GM19463 (cell line): ENCODE results near the gene LAD1.

Experiments
- ATAC-seq: cut with Tn5 transposase; IDR thresholded peaks from one replicate; pipeline ENCODE4 v1.9.1; 2021; ENCODE audit warnings: mild to moderate bottlenecking, moderate library complexity; ENCODE audit not compliant: unreplicated experiment

LAD1 gene, protein sequence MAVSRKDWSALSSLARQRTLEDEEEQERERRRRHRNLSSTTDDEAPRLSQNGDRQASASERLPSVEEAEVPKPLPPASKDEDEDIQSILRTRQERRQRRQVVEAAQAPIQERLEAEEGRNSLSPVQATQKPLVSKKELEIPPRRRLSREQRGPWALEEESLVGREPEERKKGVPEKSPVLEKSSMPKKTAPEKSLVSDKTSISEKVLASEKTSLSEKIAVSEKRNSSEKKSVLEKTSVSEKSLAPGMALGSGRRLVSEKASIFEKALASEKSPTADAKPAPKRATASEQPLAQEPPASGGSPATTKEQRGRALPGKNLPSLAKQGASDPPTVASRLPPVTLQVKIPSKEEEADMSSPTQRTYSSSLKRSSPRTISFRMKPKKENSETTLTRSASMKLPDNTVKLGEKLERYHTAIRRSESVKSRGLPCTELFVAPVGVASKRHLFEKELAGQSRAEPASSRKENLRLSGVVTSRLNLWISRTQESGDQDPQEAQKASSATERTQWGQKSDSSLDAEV

DNA sequence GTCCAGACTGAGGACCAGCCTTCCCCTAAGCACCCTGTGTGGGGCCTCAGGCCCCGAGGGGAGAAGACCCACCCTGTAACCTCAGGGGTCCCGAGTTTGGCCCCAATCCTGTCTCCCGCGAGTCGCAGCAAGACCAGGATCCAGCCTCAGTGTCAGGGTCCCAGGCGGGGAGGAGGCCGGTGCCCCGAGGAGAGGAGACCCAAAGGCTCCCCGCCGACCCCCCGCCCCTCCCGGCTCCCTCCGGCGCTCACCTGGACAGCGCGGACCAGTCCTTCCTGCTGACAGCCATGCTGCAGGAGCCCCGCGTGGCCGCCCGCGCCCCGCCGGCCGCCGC is at the start of gene LAD1:
LAD1 (minus strand) TSS at position 307 of the 334 bp plus-strand sequence; CDS start at position 289, 18 bp downstream.
- ATAC-seq: no peak

GRCh38 chr1:201447903-201448871 is 49.1 kb upstream of the LAD1 start:
- ATAC-seq: peak; percentile 87

DNA sequence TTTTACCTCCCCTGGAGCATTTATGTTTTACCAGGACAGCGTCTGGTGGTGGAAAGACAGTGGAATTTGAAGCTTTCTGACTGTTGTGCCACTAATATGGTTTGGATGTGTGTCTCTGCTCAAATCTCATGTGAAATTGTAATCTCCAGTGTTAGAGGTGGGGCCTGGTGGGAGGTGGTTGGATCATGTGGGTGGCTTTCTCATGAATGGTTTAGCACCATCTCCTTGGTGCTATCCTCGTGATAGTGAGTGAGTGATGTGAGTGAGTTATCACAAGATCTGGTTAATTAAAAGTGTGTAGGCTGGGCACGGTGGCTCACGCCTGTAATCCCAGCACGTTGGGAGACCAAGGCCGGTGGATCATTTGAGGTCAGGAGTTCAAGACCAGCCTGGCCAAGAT is 46.2 kb upstream of the LAD1 start:
- ATAC-seq: no peak

- no peak for ATAC-seq
Observed at GRCh38 chr1:201444792-201445191, 45.7 kb upstream of the LAD1 start.

DNA sequence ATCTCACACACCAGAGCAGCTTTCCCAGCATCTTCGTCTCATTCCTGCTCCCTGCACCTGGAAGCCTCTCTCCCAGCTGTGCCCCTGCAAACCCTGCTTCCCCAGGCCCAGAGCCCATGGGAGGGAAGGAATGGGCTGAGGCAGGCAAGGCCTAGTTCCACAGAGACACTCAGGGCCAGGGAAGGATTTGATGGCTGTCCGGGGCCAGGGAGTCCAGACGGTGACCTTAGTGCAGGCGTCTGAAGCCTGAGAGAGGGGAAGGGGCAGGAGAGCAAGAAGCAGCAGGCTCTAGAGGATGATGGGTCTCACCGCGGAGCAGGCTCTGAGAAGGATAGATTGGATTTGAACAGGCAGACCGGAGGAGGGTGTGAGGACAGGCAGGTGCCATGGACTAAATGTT is 44.6 kb upstream of the LAD1 start:
- no peak for ATAC-seq

DNA sequence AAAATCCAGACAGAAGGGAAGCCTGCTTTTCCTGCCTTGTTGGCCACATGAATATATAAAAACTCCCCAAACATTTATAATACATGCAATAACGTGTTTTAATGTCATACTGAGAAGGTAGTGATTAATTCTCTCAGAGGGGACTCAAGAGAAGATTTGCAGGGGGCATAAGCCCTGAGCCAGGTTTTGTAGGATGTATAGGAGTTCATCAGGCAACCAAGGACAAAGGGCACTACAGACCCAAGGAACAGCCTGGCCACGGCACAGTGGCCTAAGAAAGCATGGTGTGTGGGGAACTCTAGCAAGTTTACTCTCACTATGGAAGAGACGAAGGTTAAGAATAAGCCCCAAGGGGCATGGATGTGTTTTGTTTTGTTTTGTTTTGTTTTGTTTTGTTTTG is 37.8 kb upstream of the LAD1 start:
- no peak for ATAC-seq

DNA sequence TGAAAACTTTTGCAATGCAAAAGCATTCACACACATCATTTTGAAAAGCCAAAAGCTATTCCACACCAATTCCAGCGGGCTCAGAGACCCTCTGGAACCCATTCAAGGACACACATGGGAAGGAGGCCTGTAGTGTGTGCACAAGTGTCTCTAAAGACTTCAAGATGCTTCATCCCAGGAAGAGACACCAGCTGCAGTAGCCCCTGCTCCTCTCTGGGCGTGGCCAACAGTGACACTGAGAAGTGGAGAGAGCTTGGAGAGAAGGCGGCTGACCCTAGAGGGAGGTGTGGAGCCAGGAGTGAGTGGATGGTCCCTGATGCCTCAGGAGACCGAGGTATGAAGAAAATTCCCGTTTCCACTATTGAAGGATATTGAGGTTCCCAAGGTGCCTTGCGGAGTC is 37.3 kb upstream of the LAD1 start:
- ATAC-seq: no peak

GRCh38 chr1:201434266-201434665 is 35.1 kb upstream of the LAD1 start:
- ATAC-seq: no peak

DNA sequence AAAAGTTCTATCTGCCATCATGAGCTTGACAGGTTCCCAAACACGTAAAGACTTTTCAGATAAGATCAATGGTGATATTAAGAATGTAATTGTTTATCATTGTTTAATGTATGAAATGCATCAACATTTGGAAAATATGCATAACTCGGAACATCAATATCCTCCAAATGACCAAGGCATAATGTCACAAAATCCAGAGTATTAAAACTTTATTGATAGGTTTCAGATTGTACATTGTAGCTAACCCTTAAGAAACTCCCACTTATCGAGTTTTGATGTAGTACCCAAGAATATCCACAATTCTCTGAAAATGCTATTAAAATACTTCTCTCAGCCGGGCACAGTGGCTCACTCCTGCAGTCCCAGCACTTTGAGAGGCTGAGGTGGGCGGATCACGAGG is 34.5 kb upstream of the LAD1 start:
- no peak for ATAC-seq

DNA sequence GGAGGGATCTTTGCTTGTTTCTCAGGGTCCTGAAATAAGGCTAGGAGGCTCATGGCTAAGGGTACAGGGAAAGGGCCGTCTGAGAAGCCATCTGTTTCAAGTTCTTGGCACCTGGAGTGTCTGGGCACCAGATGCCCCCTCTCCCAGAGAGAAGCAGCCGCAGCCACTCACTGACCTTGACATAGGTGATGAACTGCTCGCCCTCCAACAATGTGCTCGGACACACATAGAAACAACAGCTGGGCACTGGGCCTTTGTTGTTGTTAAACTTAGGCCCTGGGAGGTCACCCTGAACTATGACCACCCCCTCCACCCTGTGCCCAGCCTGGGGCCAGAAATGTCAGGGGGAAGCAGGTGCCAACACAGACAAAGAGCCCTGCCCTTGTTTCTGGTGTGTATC is 31.7 kb upstream of the LAD1 start:
- no peak for ATAC-seq

DNA sequence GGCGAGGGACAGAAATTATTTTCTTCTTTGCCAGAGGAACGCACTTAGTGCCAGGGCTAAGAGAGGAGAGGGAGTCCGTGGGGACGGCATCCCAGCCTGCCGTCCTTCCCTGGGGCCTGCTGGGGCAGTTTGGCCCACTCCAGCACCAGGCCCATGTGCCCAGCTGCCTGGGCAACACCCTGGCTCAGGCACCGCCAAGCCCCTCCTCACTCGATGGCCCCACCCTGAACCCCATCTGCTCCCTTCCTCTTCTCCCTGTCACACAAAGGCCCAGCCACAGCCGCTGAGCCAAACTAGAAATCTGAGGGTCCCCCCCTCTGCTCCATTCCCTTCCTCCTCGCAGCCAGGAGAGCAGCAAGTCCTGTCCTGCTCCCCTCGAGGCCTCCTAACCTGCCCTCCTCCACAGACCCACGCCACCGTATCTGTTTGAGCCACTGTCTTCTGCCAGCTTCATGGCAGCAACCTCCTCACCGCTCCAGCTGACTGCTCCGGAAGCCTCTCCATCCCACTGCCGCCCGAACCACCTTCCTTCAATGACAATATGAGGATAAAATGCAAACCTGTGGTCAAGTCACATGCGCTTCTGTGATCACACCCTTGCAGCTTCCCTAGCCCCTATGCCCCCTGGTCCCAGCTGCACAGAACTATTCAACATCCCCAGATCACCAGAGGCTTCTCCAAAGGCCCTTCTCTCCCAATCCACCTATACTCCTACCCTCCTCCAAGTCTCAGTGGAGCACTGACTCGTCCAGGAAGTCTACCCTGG is 30.8 kb upstream of the LAD1 start:
- no peak for ATAC-seq

- ATAC-seq: no peak
Observed at GRCh38 chr1:201427963-201428362, 28.8 kb upstream of the LAD1 start.

DNA sequence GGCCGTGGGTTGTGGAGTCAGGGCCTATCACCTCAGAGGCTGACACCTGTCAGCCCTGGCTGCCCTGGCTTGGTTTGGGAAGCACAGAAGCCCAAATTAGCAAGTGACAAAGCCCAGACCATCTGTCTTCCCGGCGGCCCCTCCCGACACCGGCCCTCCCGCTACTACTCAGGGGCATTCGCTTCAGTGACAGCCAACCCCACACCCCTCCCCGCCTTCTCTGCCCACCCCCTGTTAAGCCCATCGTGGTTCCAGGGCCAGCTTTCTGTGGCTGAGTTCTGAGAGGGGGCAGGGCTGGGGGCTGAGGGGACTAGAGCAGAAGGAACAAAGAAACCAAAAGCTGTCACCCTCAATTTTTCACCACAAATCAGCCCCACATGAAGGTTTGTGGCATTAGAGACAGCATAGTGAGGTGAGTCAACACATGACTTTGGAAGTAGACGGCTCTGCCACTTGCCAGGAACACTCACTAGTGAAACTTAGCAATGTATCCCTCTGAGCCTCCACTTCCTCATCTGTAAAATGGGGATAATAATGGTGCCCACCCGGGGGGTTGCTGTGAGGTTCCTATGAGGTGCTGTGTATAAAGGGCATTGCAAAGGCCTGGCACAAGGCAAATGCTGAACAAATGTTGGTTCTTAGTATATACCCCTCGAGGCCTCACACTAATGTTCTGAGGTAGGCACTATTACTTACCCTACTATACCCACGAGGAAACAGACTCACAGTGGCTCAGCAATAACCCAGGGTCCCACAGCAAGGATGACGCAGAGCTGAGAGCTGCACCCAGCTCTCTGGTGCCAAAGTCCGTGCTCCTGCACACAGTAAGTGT is 27.6 kb upstream of the LAD1 start:
- ATAC-seq: no peak

GRCh38 chr1:201424146-201424545 is 25.0 kb upstream of the LAD1 start:
- ATAC-seq: no peak

DNA sequence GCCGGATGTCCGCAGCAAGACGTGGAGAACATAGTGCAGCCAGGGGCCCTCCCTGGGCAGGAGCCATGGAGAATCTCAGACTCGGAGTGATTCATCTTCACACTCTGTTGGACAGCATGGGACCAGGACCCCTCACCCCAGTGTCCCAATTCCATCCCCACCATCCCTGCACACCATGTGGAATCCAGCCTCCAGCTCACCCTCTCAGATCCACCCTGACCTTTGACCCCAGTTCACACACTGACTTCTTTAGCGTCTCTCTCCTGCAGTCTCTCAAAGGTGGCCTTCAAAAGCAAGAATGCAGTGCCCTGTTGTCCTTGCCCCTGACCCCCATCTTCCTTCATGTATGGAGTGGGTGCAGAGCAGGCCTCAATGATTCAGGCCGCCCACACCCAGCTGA is 24.5 kb upstream of the LAD1 start:
- ATAC-seq: no peak

DNA sequence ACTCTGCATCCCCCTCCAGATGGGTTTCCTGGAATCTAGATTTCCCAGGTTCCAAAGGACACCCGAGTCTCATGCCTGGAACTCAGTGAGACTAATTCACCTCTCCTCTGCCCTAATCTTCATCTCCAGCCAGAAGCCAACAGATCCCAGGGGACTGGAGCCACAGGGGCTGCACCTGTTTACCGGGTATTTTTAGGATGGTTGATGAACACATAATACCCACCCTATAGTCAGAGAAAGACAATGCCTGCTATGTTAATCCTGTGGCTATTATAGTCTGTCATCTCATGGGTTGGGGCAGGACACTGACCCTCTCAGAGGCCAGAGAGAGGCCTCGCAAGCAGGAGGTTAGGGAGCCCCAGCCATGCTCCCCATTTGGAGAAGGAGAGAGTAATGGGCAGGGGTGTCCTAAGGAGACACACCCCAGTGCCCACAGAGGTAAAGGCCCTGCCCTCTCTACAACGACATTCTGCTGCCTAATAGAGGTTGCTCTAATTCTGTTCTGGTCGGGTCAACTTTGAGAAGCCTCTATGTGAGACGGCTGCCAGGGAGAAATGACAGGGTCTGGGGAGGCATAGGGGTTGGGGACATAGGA is 23.4 kb upstream of the LAD1 start:
- ATAC-seq: no peak

- ATAC-seq: no peak
Observed at GRCh38 chr1:201422026-201422425, 22.9 kb upstream of the LAD1 start.

DNA sequence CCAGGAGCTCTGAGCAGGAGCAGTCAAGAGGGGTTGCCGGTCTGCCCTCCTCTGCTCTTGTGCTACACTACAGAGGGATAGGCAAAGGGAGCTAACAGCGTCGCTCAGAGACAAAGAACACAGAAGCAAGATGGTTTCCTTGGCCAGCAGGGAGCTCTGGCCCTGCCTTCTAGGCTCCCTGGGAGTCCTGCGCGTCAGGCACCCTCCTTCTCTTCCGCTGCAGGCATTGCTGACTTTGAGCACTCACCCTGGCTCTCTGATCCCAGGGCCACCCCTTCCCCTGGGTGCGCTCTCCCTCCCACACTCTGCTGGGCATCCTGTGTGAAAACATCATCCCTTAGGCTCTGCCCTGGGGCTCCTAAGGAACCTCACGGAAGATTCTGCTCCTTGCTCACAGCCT is 21.9 kb upstream of the LAD1 start:
- ATAC-seq: no peak

DNA sequence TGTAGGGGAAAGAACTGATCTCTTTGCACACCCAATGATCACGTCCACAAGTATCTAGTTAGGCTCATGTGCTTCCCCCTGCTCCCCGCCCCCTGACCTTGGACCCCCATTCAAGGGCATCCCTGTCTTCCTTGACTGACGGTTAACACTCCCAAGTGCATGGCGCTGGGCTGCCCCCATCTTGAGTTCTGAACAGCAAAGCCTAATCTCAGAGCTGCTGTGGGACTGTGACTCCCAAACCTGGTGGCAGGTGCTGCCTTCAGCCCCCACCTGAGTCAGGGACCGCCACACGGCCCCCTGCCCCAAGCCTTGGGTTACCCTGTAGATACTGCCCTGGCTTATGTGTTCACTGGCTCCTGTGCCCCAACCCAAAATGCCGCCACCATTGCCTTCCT is 21.5 kb upstream of the LAD1 start:
- ATAC-seq: no peak
